K562 (cell line): ENCODE data around the gene ZNF280D. TPM values are rescaled to one million over a fixed set of nuclear protein-coding genes. Genes with fewer than 3 reads are reported as not detected.

Experiments
- EWSR1 ChIP-seq: fragments of 450-650 bp; IDR thresholded peaks from 2 replicates; pipeline ENCODE4 v1.6.1; 2018; ENCODE audit warnings: borderline replicate concordance, mild to moderate bottlenecking, low read depth, moderate library complexity; ENCODE audit not compliant: partially characterized antibody
- ILK ChIP-seq: fragments of 450-650 bp; IDR thresholded peaks from 2 replicates; pipeline ENCODE4 v1.6.1; 2016; ENCODE audit warnings: missing genetic modification characterization, low read depth, mild to moderate bottlenecking, missing compliant biosample characterization, moderate library complexity, borderline replicate concordance
- MAFG ChIP-seq: fragments of 450-650 bp; conservative IDR thresholded peaks from 2 replicates; pipeline ENCODE4 v1.6.1; 2016; ENCODE audit warnings: missing genetic modification characterization, missing compliant biosample characterization
- NR2C2 ChIP-seq, 2 experiments: fragments of 200-800 bp in 1 of 2; sonication (Bioruptor generic) in 1 of 2; sonication (generic) in 1 of 2; formaldehyde crosslinking in 1 of 2; IDR thresholded peaks; 2 replicates each; pipeline versions ENCODE4 v1.6.1 to v1.8.0; 2016 to 2022; ENCODE audit warnings: mild to moderate bottlenecking in 1 of 2, missing compliant biosample characterization in 1 of 2, missing genetic modification characterization in 1 of 2, missing genetic modification reagents in 1 of 2
- PHF21A ChIP-seq: fragments of 450-650 bp; IDR thresholded peaks from 2 replicates; pipeline ENCODE4 v1.6.1; 2017; ENCODE audit warnings: low read depth, borderline replicate concordance
- TBP ChIP-seq: optimal IDR thresholded peaks from 2 replicates; pipeline ENCODE3; 2011; ENCODE audit warnings: low read depth, low read length, improper control_type of control experiment
- TCF3 ChIP-seq: sonication (generic); formaldehyde crosslinking; IDR thresholded peaks from 2 replicates; pipeline ENCODE4 v1.4.0; 2020; ENCODE audit warnings: mild to moderate bottlenecking, missing genetic modification reagents
- polyA plus RNA-seq, 8 experiments: library from polyadenylated mRNA; depleted of rRNA in 4 of 8; stranded (reverse) in 5 of 8; unstranded in 3 of 8; fragments of >200 nt; fragmentation: Nextera tagmentation in 2 of 8; fragmentation: Illumina TruSeq in 1 of 8; extraction: Ambion mirVana in 2 of 8; extraction: Trizol in 1 of 8; gene quantifications; 2 replicates each; pipeline versions ENCODE4 v1.2.1 to v1.2.3, GENCODE V29; 2011 to 2014; ENCODE audit warnings: inconsistent platforms in 1 of 8, missing spikeins in 1 of 8
- total RNA-seq, 7 experiments: library from RNA; depleted of rRNA in 6 of 7; stranded (reverse); fragments of >200 nt in 6 of 7; fragmentation: Illumina TruSeq in 2 of 7; extraction: Trizol in 2 of 7; gene quantifications; 2 replicates each; pipeline versions ENCODE4 v1.2.1 to v1.2.3, GENCODE V29; 2011 to 2021; ENCODE audit warnings: low replicate concordance in 1 of 7
- TF ChIP-seq, protein P1 (sequence below), 2 experiments: fragments of 450-650 bp in 1 of 2; sonication (generic) in 1 of 2; formaldehyde crosslinking; conservative IDR thresholded peaks; 2 replicates each; pipeline versions ENCODE4 v1.4.0 to v1.8.1; 2020 to 2022; ENCODE audit warnings: mild to moderate bottlenecking in 1 of 2, missing genetic modification reagents in 1 of 2
- TF ChIP-seq, protein P2 (sequence below): fragments of 450-650 bp; IDR thresholded peaks from 2 replicates; pipeline ENCODE4 v1.6.1; 2017; ENCODE audit warnings: mild to moderate bottlenecking, moderate library complexity
- TF ChIP-seq, protein P3 (sequence below): fragments of 450-650 bp; IDR thresholded peaks from 2 replicates; pipeline ENCODE4 v1.6.1; 2017; ENCODE audit warnings: antibody characterized with exemption
- TF ChIP-seq, protein P4 (sequence below), 2 experiments: fragments of 200-800 bp in 1 of 2; sonication (Bioruptor generic) in 1 of 2; sonication (generic) in 1 of 2; formaldehyde crosslinking in 1 of 2; IDR thresholded peaks in 1 of 2; conservative IDR thresholded peaks in 1 of 2; 2 replicates each; pipeline versions ENCODE4 v1.5.0 to v1.6.1; 2016 to 2020; ENCODE audit warnings: missing compliant biosample characterization in 1 of 2, missing genetic modification characterization in 1 of 2, missing genetic modification reagents in 1 of 2
- TF ChIP-seq, protein P5 (sequence below): sonication (generic); formaldehyde crosslinking; IDR thresholded peaks from 2 replicates; pipeline ENCODE4 v1.8.0; 2022; ENCODE audit warnings: missing genetic modification reagents, mild to moderate bottlenecking, borderline replicate concordance
- TF ChIP-seq, protein P6 (sequence below): fragments of 450-650 bp; IDR thresholded peaks from 2 replicates; pipeline ENCODE4 v1.6.1; 2017; ENCODE audit warnings: antibody characterized with exemption, mild to moderate bottlenecking

Gene ZNF280D
- total and polyA plus RNA-seq, 9 of the 15 experiments (the other 6 are each of a cell fraction or from before 2014, with no cell fraction given): 8.3 to 21.8 (median 18.4) TPM

DNA sequence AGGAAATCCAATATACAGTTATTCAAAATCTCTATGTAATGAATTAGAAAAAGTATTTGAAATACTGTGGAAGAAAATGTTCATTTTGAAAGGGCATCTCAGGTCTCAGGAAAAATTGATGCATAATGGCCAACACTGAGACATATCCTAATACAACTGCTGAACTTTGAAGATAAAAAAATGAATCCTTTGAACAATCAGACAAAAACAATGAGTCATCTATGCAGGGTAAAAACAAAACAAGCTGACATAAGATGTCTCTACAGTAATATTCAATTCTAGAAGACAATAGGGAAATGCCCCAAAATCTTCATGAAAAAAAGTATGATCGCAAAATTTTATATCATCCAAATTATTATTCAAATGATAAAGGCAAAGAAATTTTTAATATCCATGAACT is 34.0 kb upstream of the ZNF280D start (continued):
- peak; percentile 86 for TF ChIP-seq MAFG (tag)
- TF ChIP-seq, protein P1, sequence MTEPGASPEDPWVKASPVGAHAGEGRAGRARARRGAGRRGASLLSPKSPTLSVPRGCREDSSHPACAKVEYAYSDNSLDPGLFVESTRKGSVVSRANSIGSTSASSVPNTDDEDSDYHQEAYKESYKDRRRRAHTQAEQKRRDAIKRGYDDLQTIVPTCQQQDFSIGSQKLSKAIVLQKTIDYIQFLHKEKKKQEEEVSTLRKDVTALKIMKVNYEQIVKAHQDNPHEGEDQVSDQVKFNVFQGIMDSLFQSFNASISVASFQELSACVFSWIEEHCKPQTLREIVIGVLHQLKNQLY (CRISPR knock-in tag; conservative IDR thresholded peaks at IDR 0.05): no peak
- TF ChIP-seq NR2C2 (CRISPR knock-in tag; IDR thresholded peaks at IDR 0.05): no peak
- no peak for TF ChIP-seq NR2C2 (tag; IDR thresholded peaks at IDR 0.05)
- TF ChIP-seq, protein P2, sequence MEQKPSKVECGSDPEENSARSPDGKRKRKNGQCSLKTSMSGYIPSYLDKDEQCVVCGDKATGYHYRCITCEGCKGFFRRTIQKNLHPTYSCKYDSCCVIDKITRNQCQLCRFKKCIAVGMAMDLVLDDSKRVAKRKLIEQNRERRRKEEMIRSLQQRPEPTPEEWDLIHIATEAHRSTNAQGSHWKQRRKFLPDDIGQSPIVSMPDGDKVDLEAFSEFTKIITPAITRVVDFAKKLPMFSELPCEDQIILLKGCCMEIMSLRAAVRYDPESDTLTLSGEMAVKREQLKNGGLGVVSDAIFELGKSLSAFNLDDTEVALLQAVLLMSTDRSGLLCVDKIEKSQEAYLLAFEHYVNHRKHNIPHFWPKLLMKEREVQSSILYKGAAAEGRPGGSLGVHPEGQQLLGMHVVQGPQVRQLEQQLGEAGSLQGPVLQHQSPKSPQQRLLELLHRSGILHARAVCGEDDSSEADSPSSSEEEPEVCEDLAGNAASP: 0 out of 2 replicates have a peak, but pooled peaks have one; percentile 30
- TF ChIP-seq, protein P3, sequence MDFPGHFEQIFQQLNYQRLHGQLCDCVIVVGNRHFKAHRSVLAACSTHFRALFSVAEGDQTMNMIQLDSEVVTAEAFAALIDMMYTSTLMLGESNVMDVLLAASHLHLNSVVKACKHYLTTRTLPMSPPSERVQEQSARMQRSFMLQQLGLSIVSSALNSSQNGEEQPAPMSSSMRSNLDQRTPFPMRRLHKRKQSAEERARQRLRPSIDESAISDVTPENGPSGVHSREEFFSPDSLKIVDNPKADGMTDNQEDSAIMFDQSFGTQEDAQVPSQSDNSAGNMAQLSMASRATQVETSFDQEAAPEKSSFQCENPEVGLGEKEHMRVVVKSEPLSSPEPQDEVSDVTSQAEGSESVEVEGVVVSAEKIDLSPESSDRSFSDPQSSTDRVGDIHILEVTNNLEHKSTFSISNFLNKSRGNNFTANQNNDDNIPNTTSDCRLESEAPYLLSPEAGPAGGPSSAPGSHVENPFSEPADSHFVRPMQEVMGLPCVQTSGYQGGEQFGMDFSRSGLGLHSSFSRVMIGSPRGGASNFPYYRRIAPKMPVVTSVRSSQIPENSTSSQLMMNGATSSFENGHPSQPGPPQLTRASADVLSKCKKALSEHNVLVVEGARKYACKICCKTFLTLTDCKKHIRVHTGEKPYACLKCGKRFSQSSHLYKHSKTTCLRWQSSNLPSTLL: no peak
- peak; percentile 32; the same call in 1 of the 2 replicates for TF ChIP-seq TCF3 (CRISPR knock-in tag)
- no peak for TF ChIP-seq TBP
- TF ChIP-seq, protein P4, sequence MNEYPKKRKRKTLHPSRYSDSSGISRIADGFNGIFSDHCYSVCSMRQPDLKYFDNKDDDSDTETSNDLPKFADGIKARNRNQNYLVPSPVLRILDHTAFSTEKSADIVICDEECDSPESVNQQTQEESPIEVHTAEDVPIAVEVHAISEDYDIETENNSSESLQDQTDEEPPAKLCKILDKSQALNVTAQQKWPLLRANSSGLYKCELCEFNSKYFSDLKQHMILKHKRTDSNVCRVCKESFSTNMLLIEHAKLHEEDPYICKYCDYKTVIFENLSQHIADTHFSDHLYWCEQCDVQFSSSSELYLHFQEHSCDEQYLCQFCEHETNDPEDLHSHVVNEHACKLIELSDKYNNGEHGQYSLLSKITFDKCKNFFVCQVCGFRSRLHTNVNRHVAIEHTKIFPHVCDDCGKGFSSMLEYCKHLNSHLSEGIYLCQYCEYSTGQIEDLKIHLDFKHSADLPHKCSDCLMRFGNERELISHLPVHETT (CRISPR knock-in tag; conservative IDR thresholded peaks at IDR 0.05 in 1 of 2, IDR thresholded peaks at IDR 0.05 in 1 of 2): peak in 1 of 2 experiments; percentile 36; a peak in 1 of 4 replicates
- no peak for TF ChIP-seq PHF21A
- TF ChIP-seq, protein P5, sequence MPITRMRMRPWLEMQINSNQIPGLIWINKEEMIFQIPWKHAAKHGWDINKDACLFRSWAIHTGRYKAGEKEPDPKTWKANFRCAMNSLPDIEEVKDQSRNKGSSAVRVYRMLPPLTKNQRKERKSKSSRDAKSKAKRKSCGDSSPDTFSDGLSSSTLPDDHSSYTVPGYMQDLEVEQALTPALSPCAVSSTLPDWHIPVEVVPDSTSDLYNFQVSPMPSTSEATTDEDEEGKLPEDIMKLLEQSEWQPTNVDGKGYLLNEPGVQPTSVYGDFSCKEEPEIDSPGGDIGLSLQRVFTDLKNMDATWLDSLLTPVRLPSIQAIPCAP: no peak
- TF ChIP-seq, protein P6, sequence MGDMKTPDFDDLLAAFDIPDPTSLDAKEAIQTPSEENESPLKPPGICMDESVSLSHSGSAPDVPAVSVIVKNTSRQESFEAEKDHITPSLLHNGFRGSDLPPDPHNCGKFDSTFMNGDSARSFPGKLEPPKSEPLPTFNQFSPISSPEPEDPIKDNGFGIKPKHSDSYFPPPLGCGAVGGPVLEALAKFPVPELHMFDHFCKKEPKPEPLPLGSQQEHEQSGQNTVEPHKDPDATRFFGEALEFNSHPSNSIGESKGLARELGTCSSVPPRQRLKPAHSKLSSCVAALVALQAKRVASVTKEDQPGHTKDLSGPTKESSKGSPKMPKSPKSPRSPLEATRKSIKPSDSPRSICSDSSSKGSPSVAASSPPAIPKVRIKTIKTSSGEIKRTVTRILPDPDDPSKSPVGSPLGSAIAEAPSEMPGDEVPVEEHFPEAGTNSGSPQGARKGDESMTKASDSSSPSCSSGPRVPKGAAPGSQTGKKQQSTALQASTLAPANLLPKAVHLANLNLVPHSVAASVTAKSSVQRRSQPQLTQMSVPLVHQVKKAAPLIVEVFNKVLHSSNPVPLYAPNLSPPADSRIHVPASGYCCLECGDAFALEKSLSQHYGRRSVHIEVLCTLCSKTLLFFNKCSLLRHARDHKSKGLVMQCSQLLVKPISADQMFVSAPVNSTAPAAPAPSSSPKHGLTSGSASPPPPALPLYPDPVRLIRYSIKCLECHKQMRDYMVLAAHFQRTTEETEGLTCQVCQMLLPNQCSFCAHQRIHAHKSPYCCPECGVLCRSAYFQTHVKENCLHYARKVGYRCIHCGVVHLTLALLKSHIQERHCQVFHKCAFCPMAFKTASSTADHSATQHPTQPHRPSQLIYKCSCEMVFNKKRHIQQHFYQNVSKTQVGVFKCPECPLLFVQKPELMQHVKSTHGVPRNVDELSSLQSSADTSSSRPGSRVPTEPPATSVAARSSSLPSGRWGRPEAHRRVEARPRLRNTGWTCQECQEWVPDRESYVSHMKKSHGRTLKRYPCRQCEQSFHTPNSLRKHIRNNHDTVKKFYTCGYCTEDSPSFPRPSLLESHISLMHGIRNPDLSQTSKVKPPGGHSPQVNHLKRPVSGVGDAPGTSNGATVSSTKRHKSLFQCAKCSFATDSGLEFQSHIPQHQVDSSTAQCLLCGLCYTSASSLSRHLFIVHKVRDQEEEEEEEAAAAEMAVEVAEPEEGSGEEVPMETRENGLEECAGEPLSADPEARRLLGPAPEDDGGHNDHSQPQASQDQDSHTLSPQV: no peak
- TF ChIP-seq EWSR1: no peak
- TF ChIP-seq ILK (tag): no peak
